SK-N-SH (cell line): ENCODE measurements around the gene HNRNPL. TPM values are rescaled to one million over a fixed set of nuclear protein-coding genes. Genes with fewer than 3 reads are reported as not detected.

ENCODE experiments used
- CTCF ChIA-PET: fragments of 300-600, 350-600 bp; formaldehyde crosslinking; extraction: SDS; loops from one replicate; lab custom pipeline; 2021; lab: Yijun Ruan, JAX
- POLR2A ChIA-PET: fragments of 350-600 bp; sonication (Branson Sonifier 250); formaldehyde crosslinking; extraction: SDS; loops from one replicate; lab custom pipeline; 2020; ENCODE audit warnings: antibody characterized with exemption, inconsistent platforms; lab: Yijun Ruan, JAX
- DNase-seq: peaks from one replicate; pipeline ENCODE4 v3.0.0; 2012
- H2AFZ ChIP-seq: fragments of 200-600 bp; sonication (generic); 2 replicates; pipeline ENCODE4 v1.8.1; 2016; ENCODE audit warnings: antibody characterized with exemption, mild to moderate bottlenecking, low read depth
- H3F3A ChIP-seq: fragments of 200-600 bp; sonication (generic); replicated peaks from 2 replicates; pipeline ENCODE3; 2016; ENCODE audit warnings: antibody characterized with exemption, mild to moderate bottlenecking; ENCODE audit not compliant: insufficient read depth
- H3K27ac ChIP-seq, 2 experiments: fragments of 200-500 bp in 1 of 2; fragments of 200-600 bp in 1 of 2; sonication (Bioruptor generic) in 1 of 2; sonication (generic), shearing (Covaris generic) in 1 of 2; 2 replicates each; pipeline versions ENCODE4 v1.5.1 to v1.6.1; 2014 to 2016; ENCODE audit warnings: low read depth in 2 of 2, inconsistent platforms in 1 of 2, low read length in 1 of 2, mild to moderate bottlenecking in 1 of 2, mixed read lengths in 1 of 2
- H3K27me3 ChIP-seq: fragments of 200-600 bp; sonication (generic), shearing (Covaris generic); 2 replicates; pipeline ENCODE4 v1.6.1; 2016; ENCODE audit warnings: mixed run types; ENCODE audit not compliant: insufficient read depth
- H3K36me3 ChIP-seq, 2 experiments: fragments of 200-500 bp in 1 of 2; fragments of 200-600 bp in 1 of 2; sonication (Bioruptor generic) in 1 of 2; sonication (generic) in 1 of 2; replicated peaks in 1 of 2; 2 replicates each; pipeline versions ENCODE3 to v1.5.1; 2014 to 2016; ENCODE audit warnings: low read length in 1 of 2, mild to moderate bottlenecking in 1 of 2; ENCODE audit not compliant: insufficient read depth in 2 of 2, control insufficient read depth in 1 of 2
- H3K4me1 ChIP-seq, 2 experiments: fragments of 200-500 bp in 1 of 2; fragments of 200-600 bp in 1 of 2; sonication (Bioruptor generic) in 1 of 2; sonication (generic), shearing (Covaris generic) in 1 of 2; 2 replicates each; pipeline versions ENCODE4 v1.5.1 to v1.6.1; 2014 to 2016; ENCODE audit warnings: low read depth in 1 of 2, low read length in 1 of 2, mixed run types in 1 of 2; ENCODE audit not compliant: insufficient read depth in 2 of 2, control insufficient read depth in 1 of 2
- H3K4me2 ChIP-seq: fragments of 200-600 bp; sonication (generic), shearing (Covaris generic); 2 replicates; pipeline ENCODE4 v1.6.1; 2017; ENCODE audit warnings: mixed run types
- H3K4me3 ChIP-seq, 2 experiments: fragments of 200-500 bp in 1 of 2; fragments of 200-600 bp in 1 of 2; sonication (Bioruptor generic) in 1 of 2; sonication (generic), shearing (Covaris generic) in 1 of 2; 2 replicates each; pipeline versions ENCODE4 v1.5.1 to v1.8.1; 2014 to 2016; ENCODE audit warnings: low read depth in 2 of 2, inconsistent platforms in 1 of 2, low read length in 1 of 2, mild to moderate bottlenecking in 1 of 2, mixed read lengths in 1 of 2, moderate library complexity in 1 of 2
- H3K79me2 ChIP-seq: fragments of 200-600 bp; sonication (generic); 2 replicates; pipeline ENCODE4 v1.8.1; 2017; ENCODE audit warnings: mild to moderate bottlenecking; ENCODE audit not compliant: insufficient read depth
- H3K9ac ChIP-seq: fragments of 200-600 bp; sonication (generic); 2 replicates; pipeline ENCODE4 v1.6.1; 2017; ENCODE audit warnings: mixed run types
- H3K9me2 ChIP-seq: fragments of 200-600 bp; sonication (generic); 2 replicates; pipeline ENCODE4 v1.6.1; 2017; ENCODE audit warnings: mixed run types
- H3K9me3 ChIP-seq: fragments of 200-600 bp; sonication (generic); 2 replicates; pipeline ENCODE4 v1.6.1; 2017; ENCODE audit warnings: mixed run types, mild to moderate bottlenecking, moderate library complexity
- H4K20me1 ChIP-seq: fragments of 200-600 bp; sonication (generic); 2 replicates; pipeline ENCODE4 v1.6.1; 2017; ENCODE audit warnings: mild to moderate bottlenecking, mixed run types; ENCODE audit not compliant: insufficient read depth
- ELF1 ChIP-seq: IDR thresholded peaks from 2 replicates; pipeline ENCODE4 v1.4.0; 2012
- EZH2phosphoT487 ChIP-seq: fragments of 200-600 bp; sonication (generic); IDR thresholded peaks from 2 replicates; pipeline ENCODE4 v1.6.1; 2017; ENCODE audit warnings: low read depth, mixed run types, mild to moderate bottlenecking, antibody characterized with exemption, moderate library complexity, borderline replicate concordance
- FOXJ3 ChIP-seq: sonication (generic); formaldehyde crosslinking; IDR thresholded peaks from 2 replicates; pipeline ENCODE4 v1.5.1; 2020; ENCODE audit warnings: mild to moderate bottlenecking, missing genetic modification reagents
- FOXM1 ChIP-seq: IDR thresholded peaks from 2 replicates; pipeline ENCODE4 v1.4.0; 2012; ENCODE audit warnings: low read depth, mild to moderate bottlenecking
- GABPA ChIP-seq: IDR thresholded peaks from 2 replicates; pipeline ENCODE4 v1.4.0; 2012; ENCODE audit warnings: low read depth, mild to moderate bottlenecking
- GATA2 ChIP-seq: sonication (generic); formaldehyde crosslinking; IDR thresholded peaks from 2 replicates; pipeline ENCODE4 v1.5.0; 2020; ENCODE audit warnings: mild to moderate bottlenecking, missing genetic modification reagents
- MXI1 ChIP-seq: IDR thresholded peaks from 2 replicates; pipeline ENCODE4 v1.6.1; 2012; ENCODE audit warnings: mild to moderate bottlenecking, low read depth, low read length, improper control_type of control experiment
- RCOR1 ChIP-seq: fragments of 150-350 bp; IDR thresholded peaks from 2 replicates; pipeline ENCODE4 v1.6.1; 2017; ENCODE audit warnings: antibody characterized with exemption, low read length
- RFX5 ChIP-seq: IDR thresholded peaks from 2 replicates; pipeline ENCODE4 v1.6.1; 2012; ENCODE audit warnings: mild to moderate bottlenecking, improper control_type of control experiment, low read length
- RXRA ChIP-seq: IDR thresholded peaks from 2 replicates; pipeline ENCODE4 v1.4.0; 2012; ENCODE audit warnings: low read depth, mild to moderate bottlenecking, borderline replicate concordance
- SIN3A ChIP-seq: IDR thresholded peaks from 2 replicates; pipeline ENCODE4 v1.6.1; 2012; ENCODE audit warnings: low read depth, mild to moderate bottlenecking, low read length, moderate library complexity, borderline replicate concordance
- SMC3 ChIP-seq: IDR thresholded peaks from 2 replicates; pipeline ENCODE4 v1.6.1; 2012; ENCODE audit warnings: low read depth, low read length, improper control_type of control experiment
- TCF12 ChIP-seq: IDR thresholded peaks from 2 replicates; pipeline ENCODE4 v1.4.0; 2012
- TEAD4 ChIP-seq: IDR thresholded peaks from 2 replicates; pipeline ENCODE4 v1.4.0; 2012; ENCODE audit warnings: mild to moderate bottlenecking, borderline replicate concordance; ENCODE audit not compliant: insufficient read depth
- YY1 ChIP-seq: IDR thresholded peaks from 2 replicates; pipeline ENCODE4 v1.4.0; 2012; ENCODE audit warnings: low read depth, mild to moderate bottlenecking
- WGBS: methylation state at CpG from one replicate; pipeline ENCODE4 v1.1.6; 2017; ENCODE audit warnings: low lambda C conversion rate; 5-methylcytosine and 5-hydroxymethylcytosine counted together
- polyA plus RNA-seq, 3 experiments: library from polyadenylated mRNA; depleted of rRNA; stranded (reverse); fragments of >200 nt; gene quantifications; 2 replicates each; pipeline ENCODE4 v1.2.3, GENCODE V29; 2012
- TF ChIP-seq, protein P1 (sequence below): IDR thresholded peaks from 2 replicates; pipeline ENCODE4 v1.6.1; 2012; ENCODE audit warnings: mild to moderate bottlenecking, low read depth, low read length, moderate library complexity

HNRNPL gene
- polyA plus RNA-seq, 1 of the 3 experiments (the other 2 are of a cell fraction), result 280 TPM

DNA sequence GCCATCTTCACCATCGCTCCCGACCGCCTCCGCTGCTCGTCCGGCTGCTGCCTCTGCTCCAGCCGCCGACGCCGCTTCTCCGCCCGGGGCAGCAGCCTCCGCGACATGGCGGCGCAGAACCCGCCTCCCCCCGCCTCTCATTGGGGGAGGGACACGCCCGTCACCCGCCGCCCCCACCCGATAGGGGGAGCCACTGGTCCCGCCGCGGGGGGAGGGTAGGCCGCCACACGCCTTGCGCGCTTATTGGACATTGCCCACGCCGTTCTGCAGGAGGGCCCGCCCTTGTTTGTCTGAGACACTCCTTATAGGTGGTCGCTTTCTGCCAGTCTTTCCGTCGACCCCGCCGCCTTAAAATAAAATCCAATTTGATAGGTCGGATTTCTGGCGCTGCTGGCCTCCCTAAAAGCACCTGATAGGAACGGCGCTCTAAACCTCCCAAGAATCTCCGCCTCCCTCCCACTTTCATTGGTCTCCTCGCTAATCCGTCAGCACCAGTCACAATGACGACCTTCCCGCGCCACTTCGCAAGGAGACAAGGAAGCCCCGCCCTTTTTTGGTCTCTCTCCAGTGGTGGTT is at the start of gene HNRNPL (continued):
- TF ChIP-seq RFX5, result no peak; the same call in 1 of the 2 replicates
- 0 out of 2 replicates have a peak, but pooled peaks have one; percentile 14 for TF ChIP-seq SIN3A
- TF ChIP-seq, protein P1, sequence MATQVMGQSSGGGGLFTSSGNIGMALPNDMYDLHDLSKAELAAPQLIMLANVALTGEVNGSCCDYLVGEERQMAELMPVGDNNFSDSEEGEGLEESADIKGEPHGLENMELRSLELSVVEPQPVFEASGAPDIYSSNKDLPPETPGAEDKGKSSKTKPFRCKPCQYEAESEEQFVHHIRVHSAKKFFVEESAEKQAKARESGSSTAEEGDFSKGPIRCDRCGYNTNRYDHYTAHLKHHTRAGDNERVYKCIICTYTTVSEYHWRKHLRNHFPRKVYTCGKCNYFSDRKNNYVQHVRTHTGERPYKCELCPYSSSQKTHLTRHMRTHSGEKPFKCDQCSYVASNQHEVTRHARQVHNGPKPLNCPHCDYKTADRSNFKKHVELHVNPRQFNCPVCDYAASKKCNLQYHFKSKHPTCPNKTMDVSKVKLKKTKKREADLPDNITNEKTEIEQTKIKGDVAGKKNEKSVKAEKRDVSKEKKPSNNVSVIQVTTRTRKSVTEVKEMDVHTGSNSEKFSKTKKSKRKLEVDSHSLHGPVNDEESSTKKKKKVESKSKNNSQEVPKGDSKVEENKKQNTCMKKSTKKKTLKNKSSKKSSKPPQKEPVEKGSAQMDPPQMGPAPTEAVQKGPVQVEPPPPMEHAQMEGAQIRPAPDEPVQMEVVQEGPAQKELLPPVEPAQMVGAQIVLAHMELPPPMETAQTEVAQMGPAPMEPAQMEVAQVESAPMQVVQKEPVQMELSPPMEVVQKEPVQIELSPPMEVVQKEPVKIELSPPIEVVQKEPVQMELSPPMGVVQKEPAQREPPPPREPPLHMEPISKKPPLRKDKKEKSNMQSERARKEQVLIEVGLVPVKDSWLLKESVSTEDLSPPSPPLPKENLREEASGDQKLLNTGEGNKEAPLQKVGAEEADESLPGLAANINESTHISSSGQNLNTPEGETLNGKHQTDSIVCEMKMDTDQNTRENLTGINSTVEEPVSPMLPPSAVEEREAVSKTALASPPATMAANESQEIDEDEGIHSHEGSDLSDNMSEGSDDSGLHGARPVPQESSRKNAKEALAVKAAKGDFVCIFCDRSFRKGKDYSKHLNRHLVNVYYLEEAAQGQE, result 0 out of 2 replicates have a peak, but pooled peaks have one; percentile 56
- no peak for TF ChIP-seq EZH2phosphoT487
- TF ChIP-seq FOXJ3, result no peak
- no peak for TF ChIP-seq RCOR1
- no peak for TF ChIP-seq FOXM1
- TF ChIP-seq, all 33 proteins: peak for 11

DNA sequence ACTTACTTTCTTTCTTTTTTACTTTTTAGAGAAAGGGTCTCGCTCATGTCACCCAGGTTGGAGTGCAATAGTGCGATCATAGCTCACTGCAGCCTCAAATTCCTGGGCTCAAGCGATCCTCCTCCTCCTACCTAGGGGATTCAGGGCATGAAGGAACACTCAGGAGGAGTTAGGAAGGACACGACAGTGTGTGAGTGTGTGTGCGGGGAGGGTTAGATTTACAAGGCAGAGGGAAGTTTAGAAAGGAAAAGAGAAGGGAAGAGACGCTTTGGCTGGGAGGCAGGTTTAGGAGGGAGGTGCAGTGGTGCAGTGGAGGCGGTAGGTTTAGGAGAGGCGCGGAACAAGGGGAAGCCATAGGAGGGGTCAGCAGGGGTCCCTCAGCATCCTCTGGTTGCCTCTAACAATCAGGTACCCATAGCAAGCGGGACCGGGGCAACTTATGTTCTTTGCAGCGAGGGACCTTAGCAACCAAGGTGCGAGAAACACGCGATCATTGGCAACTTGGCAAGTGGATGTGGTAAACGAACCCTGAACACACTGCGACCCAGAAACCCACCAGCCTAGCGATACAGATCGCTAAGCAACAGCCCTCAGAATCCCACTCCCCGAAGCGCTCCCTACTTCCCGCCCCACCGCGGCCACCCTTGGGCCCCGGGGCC is 49.1 kb upstream of the HNRNPL start:
- H3K9me3 ChIP-seq, result no peaks in the 10 kb centered on the region
- H3K27me3 ChIP-seq, result no peaks in the 10 kb centered on the region
- H2AFZ ChIP-seq, result peak overlapping the region; percentile 95
- ChIA-PET POLR2A (no interaction called here), CTCF (interaction anchor here (0.8 to 0.9 kb wide), 2 partner anchors 11 to 36 kb away, joined by 3 to 4 read pairs; no protein-coding TSS in a partner anchor)
- 30% methylated on average over 21 of the region's 25 CpGs for WGBS
- H3K36me3 ChIP-seq, result no peaks in the 10 kb centered on the region
- no peaks in the 10 kb centered on the region for H3K9me2 ChIP-seq
- peak overlapping the region; percentile 71 for H3K9ac ChIP-seq
- TF ChIP-seq SIN3A (no peak), YY1 (no peak), TCF12 (no peak), MXI1 (no peak), ELF1 (no peak), GATA2 (CRISPR knock-in tag) (no peak), RXRA (no peak), GABPA (no peak), FOXJ3 (no peak), TEAD4 (no peak), SMC3 (no peak), RFX5 (no peak)
- TF ChIP-seq, protein P1, result no peak
- no peak for DNase-seq
- H3K4me2 ChIP-seq, result peak overlapping the region; percentile 95
- peaks cover 0 to 9% of the 10 kb centered on the region in 2 experiments; a peak in 2 of 4 replicates for H3K4me1 ChIP-seq
- H3K79me2 ChIP-seq, result peaks cover 43% of the 10 kb centered on the region
- no peaks in the 10 kb centered on the region for H4K20me1 ChIP-seq
- no peak overlapping the region; a peak in 1 of 4 replicates for H3K27ac ChIP-seq
- H3F3A ChIP-seq, result peaks cover 4% of the 10 kb centered on the region
- peak overlapping the region; percentile 66 to 92 for H3K4me3 ChIP-seq
